Testis (tissue), 3 donors: ENCODE results near the gene MYO7B. TPM values are rescaled to one million over a fixed set of nuclear protein-coding genes. Genes with fewer than 3 reads are reported as not detected.

Experiments used
- DNase-seq: peaks from one replicate; pipeline ENCODE4 v3.0.0-alpha.2; 2019
- H3K27ac ChIP-seq, 2 donors: fragments of 200-600 bp; sonication (generic); one replicate each; pipeline ENCODE4 v1.5.1; 2019
- H3K27me3 ChIP-seq: fragments of 200-600 bp; sonication (generic); one replicate; pipeline ENCODE4 v1.5.1; 2019
- H3K36me3 ChIP-seq: fragments of 200-600 bp; sonication (generic); one replicate; pipeline ENCODE4 v1.5.1; 2017; ENCODE audit warnings: low read depth; ENCODE audit errors: missing control alignments
- H3K4me1 ChIP-seq: fragments of 200-600 bp; sonication (generic); one replicate; pipeline ENCODE4 v1.5.1; 2019
- H3K4me3 ChIP-seq, 2 donors: fragments of 200-600 bp; sonication (generic); one replicate each; pipeline ENCODE4 v1.5.1; 2017 to 2019
- H3K9me3 ChIP-seq: fragments of 200-600 bp; sonication (generic); one replicate; pipeline ENCODE4 v1.5.1; 2017
- POLR2A ChIP-seq: fragments of 450-650 bp; IDR thresholded peaks from one replicate; pipeline ENCODE4 v1.6.1; 2017; ENCODE audit warnings: antibody characterized with exemption, mild to moderate bottlenecking, moderate library complexity
- WGBS, 2 donors: methylation state at CpG; one replicate each; pipeline ENCODE4 v1.1.5; 2018; 5-methylcytosine and 5-hydroxymethylcytosine counted together
- intact Hi-C: fragments of 100-400 bp; cut with DNase I; formaldehyde crosslinking; loops from one replicate; pipeline ENCODE4 v1.15.1; 2023; ENCODE audit warnings: low total_unique reads
- polyA plus RNA-seq: library from polyadenylated mRNA; stranded (reverse); fragments of 350-450 nt; fragmentation: Illumina TruSeq; extraction: RNeasy Lipid Tissue Mini Kit (QIAGEN cat#74804); gene quantifications from one replicate; pipeline ENCODE4 v1.2.3, GENCODE V29; 2014; ENCODE audit warnings: low read depth, low replicate concordance; ENCODE audit not compliant: insufficient read depth
- total RNA-seq, 2 donors: library from RNA; depleted of rRNA; stranded (reverse); fragments of >200 nt; gene quantifications; one replicate each; pipeline ENCODE4 v1.2.3, GENCODE V29; 2016
- TF ChIP-seq, protein P1 (sequence below), 3 experiments: fragments of 450-650 bp in 2 of 3; fragments of 200-600 bp in 1 of 3; sonication (generic) in 1 of 3; IDR thresholded peaks; one replicate each; pipeline ENCODE4 v1.5.1; 2016 to 2019; ENCODE audit warnings: antibody characterized with exemption in 3 of 3, mild to moderate bottlenecking in 2 of 3, moderate library complexity in 1 of 3

The MYO7B gene
- total and polyA plus RNA-seq, 3 donors from 2014 or later = 3.6 to 5.6 (median 4.2) TPM

DNA sequence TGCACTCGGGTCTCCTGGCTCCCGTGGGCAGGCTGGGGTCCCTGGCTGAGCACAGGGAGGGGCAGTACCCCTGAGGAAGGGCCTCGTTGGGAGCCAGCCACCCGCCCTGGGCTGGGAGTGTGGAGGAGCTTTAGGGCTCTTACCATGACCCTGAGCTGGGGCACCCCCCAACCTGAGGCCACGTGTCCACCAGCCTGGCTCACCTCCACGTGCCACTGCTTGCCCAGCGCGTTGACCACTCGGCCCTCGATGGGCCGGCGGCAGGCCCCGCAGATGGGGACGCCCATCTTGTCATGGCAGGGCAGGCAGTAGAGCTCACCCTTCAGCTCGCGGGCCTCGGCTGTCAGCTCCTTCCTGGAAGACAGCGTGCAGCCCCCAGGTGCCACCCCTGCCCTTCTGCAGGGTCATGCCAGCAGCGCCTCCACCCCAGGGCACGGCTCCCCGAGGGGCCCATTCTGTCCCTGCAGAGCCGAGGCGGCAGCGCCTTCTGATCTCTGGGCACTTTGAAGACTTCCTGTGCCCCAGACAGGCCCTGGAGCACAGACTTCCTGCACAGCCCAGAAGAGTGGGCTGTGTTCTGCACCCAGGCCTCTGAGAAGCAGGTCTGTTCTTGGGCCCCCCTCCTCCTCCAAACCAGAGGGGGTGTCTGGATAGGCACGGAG lies 106.5 kb downstream of the MYO7B start:
- Histone ChIP-seq H3K27ac (no peak overlapping the region), H3K4me3 (no peak overlapping the region), H3K9me3 (no peaks in the 10 kb centered on the region), H3K36me3 (no peaks in the 10 kb centered on the region), H3K4me1 (no peaks in the 10 kb centered on the region), H3K27me3 (no peaks in the 10 kb centered on the region)
- intact Hi-C loops = no loop called here
- 40 to 93% methylated on average over 1 to 25 of the region's 25 CpGs for WGBS, 2 donors
- no peak for DNase-seq
- TF ChIP-seq, protein P1, sequence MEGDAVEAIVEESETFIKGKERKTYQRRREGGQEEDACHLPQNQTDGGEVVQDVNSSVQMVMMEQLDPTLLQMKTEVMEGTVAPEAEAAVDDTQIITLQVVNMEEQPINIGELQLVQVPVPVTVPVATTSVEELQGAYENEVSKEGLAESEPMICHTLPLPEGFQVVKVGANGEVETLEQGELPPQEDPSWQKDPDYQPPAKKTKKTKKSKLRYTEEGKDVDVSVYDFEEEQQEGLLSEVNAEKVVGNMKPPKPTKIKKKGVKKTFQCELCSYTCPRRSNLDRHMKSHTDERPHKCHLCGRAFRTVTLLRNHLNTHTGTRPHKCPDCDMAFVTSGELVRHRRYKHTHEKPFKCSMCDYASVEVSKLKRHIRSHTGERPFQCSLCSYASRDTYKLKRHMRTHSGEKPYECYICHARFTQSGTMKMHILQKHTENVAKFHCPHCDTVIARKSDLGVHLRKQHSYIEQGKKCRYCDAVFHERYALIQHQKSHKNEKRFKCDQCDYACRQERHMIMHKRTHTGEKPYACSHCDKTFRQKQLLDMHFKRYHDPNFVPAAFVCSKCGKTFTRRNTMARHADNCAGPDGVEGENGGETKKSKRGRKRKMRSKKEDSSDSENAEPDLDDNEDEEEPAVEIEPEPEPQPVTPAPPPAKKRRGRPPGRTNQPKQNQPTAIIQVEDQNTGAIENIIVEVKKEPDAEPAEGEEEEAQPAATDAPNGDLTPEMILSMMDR (IDR thresholded peaks at IDR 0.05) = no peak
- TF ChIP-seq POLR2A = no peak

DNA sequence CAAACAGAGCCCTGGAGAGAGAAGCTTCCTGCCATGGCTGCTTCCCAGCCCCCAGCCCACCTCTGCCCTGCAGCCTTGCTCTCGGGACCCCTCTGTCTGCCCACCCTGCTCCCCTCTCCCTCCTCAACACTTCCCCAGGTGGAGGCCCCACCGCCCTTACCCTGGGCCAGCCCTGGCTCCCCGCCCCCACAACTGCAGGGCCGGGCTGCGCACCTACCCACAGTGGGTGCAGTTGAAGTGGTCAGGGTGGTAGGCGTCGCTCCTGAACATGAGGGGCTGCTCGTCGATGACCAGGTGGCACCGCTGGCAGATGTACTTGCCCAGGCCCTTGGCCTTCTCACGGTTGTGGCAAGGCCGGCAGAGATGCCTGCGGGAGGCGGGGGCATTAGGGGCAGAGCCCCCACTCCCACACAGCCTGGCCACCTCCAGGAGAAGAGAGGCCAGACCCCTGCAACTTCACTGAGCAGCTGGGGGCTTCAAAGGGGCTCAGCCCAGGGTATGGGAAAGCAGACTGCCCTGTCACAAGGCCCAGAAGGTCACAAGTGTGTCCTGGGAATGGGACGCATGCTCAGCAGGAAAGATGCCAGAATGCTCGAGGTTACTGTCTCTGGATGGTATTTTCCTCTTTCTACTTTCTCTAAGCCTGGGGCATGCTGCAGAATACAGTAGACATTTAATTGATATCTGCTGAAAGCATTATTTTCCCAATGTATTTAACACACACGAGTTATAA lies 107.4 kb downstream of the MYO7B start:
- intact Hi-C loops = no loop called here
- no peaks in the 10 kb centered on the region for H3K36me3 ChIP-seq
- no peaks in the 10 kb centered on the region for H3K27me3 ChIP-seq
- WGBS, 2 donors = 76 to 86% methylated on average over 16 to 17 of the region's 17 CpGs
- H3K4me3 ChIP-seq = no peak overlapping the region
- no peaks in the 10 kb centered on the region for H3K9me3 ChIP-seq
- no peak for DNase-seq
- no peaks in the 10 kb centered on the region for H3K4me1 ChIP-seq
- no peak for TF ChIP-seq POLR2A
- TF ChIP-seq, protein P1 (IDR thresholded peaks at IDR 0.05) = no peak
- no peak overlapping the region for H3K27ac ChIP-seq

DNA sequence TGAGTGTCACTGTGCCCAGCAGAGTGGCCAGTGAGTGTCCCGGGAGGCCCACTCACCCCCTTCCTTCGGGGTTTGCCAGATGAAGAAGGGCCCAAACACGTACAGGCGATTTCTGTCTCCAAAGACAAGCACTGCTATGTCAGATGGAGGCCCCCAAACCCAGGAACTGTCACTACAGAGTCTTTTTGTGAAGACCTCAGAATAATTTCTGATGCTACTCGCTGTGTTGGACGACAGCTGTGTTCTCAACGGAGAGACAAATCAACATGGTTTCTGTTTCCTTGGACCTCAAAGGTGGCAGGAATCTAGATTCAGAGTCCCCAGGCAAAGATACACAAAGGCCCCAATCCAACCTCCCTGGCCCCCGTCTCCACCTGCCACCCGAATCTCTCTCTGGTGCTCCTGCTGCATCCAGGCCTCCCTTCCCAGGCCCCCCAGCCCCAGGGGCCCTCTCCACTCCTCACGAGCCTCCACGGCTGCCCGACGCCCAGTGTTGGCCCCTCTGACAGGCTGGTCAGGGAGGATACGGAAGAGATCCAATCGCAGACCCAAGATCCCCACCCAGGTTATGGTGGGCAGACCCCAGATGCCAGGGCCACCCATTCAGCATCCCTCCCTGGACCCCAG lies 108.1 kb downstream of the MYO7B start:
- Histone ChIP-seq H3K4me3 (no peak overlapping the region), H3K4me1 (no peaks in the 10 kb centered on the region), H3K9me3 (no peaks in the 10 kb centered on the region), H3K27me3 (no peaks in the 10 kb centered on the region), H3K27ac (no peak overlapping the region), H3K36me3 (no peaks in the 10 kb centered on the region)
- intact Hi-C loops = no loop called here
- no peak for TF ChIP-seq POLR2A
- TF ChIP-seq, protein P1 (IDR thresholded peaks at IDR 0.05) = no peak
- 93 to 94% methylated on average over 15 of the region's 15 CpGs for WGBS, 2 donors
- no peak for DNase-seq

DNA sequence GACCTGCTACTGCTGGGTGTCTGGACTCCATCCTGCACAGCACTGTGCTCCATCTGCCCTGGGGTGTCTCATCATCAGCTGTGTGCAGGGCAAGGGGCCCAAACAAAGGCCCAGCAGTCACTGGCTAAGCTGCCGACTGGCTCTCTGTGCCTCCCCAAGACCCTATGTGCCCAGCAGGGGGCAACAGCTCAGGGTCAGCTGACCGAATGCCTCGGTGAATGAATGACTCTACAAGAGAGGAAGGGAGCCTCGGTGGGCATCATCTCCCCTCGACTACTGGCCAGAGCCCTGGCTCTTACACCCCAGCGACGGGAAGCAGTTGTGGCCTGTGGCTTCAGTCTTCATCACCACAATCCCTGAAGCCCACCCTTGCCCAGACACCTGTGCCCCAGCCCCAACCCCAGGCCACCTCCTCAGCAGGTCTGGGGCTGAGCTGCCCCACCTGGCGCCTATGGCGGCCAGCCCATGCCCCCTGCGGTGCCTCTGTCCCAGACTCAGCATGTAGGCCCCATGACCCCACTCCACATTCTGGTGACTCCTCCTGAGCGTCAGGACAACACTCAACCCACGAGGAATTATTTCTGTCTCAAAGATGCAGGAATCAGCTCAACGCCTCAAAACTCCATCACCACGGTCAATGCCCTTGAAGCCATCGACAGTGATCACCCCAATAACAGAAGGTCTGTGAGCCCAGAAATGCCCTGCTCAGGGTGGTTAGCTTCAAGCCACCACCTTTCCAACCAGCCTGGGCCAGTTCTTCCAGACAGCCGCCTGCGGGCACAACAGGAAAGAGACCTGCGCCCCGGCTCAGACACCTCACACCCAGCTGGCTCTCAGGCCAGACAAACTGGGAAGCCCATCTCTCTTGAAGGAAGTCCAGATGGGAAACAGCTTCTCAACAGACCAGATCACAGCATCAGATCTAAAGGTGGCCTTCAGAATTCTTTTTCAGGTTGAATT lies 108.9 kb downstream of the MYO7B start:
- no peak overlapping the region for H3K27ac ChIP-seq
- DNase-seq = no peak
- 92 to 97% methylated on average over 11 to 19 of the region's 19 CpGs for WGBS, 2 donors
- no peaks in the 10 kb centered on the region for H3K4me1 ChIP-seq
- no peaks in the 10 kb centered on the region for H3K9me3 ChIP-seq
- no peak overlapping the region for H3K4me3 ChIP-seq
- no peak for TF ChIP-seq POLR2A
- TF ChIP-seq, protein P1 (IDR thresholded peaks at IDR 0.05) = no peak
- intact Hi-C loops = no loop called here
- H3K36me3 ChIP-seq = no peaks in the 10 kb centered on the region
- no peaks in the 10 kb centered on the region for H3K27me3 ChIP-seq
